OCI-LY1 (cell line): Measurements from ENCODE around the gene SYNGR4.

Source experiments
- EZH2 ChIP-seq: fragments of 200-600 bp; sonication (generic), shearing (Covaris generic); IDR thresholded peaks from 2 replicates; pipeline ENCODE4 v1.8.0; 2017; ENCODE audit warnings: borderline replicate concordance, mixed run types, mild to moderate bottlenecking, antibody characterized with exemption, low read length, moderate library complexity, mixed read lengths
- TF ChIP-seq, protein P1 (sequence below): fragments of 200-600 bp; sonication (generic), shearing (Covaris generic); IDR thresholded peaks from 2 replicates; pipeline ENCODE4 v1.5.1; 2017; ENCODE audit warnings: mild to moderate bottlenecking, antibody characterized with exemption, low read length, moderate library complexity, mixed read lengths

DNA sequence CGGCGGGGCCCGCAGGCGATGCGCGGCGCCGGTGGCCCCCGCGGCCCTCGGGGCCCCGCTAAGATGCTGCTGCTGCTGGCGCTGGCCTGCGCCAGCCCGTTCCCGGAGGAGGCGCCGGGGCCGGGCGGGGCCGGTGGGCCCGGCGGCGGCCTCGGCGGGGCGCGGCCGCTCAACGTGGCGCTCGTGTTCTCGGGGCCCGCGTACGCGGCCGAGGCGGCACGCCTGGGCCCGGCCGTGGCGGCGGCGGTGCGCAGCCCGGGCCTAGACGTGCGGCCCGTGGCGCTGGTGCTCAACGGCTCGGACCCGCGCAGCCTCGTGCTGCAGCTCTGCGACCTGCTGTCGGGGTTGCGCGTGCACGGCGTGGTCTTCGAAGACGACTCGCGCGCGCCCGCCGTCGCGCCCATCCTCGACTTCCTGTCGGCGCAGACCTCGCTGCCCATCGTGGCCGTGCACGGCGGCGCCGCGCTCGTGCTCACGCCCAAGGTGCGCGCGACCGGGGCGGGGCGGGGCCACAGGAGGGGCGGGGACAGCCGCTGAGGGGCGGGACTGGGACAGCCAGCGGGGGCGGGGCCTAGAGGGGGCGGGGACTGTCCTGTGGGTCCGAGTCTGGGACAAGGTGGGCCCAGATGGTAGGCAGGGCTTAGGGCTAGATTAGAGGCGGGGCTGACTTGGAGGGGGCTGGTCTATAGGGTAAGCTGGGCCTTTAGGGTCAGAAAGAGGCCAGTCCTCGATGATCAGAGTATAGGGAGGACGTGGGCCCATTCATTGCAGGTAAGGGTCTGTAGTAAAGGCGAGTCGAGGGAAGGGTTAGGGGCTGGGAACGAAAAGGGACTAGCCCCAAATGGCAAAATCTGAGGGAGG is 34.4 kb downstream of the SYNGR4 start:
- TF ChIP-seq, protein P1, sequence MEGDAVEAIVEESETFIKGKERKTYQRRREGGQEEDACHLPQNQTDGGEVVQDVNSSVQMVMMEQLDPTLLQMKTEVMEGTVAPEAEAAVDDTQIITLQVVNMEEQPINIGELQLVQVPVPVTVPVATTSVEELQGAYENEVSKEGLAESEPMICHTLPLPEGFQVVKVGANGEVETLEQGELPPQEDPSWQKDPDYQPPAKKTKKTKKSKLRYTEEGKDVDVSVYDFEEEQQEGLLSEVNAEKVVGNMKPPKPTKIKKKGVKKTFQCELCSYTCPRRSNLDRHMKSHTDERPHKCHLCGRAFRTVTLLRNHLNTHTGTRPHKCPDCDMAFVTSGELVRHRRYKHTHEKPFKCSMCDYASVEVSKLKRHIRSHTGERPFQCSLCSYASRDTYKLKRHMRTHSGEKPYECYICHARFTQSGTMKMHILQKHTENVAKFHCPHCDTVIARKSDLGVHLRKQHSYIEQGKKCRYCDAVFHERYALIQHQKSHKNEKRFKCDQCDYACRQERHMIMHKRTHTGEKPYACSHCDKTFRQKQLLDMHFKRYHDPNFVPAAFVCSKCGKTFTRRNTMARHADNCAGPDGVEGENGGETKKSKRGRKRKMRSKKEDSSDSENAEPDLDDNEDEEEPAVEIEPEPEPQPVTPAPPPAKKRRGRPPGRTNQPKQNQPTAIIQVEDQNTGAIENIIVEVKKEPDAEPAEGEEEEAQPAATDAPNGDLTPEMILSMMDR = no peak
- no peak for TF ChIP-seq EZH2
